ENCODE data around the gene AKAP5.

GRCh38 chr14:64467566-64467965, 2.3 kb downstream of the AKAP5 start:
- TF ChIP-seq CREB1 (IDR thresholded peaks at IDR 0.05; ENCODE audit: low read depth) (no peak), TEAD4 (IDR thresholded peaks at IDR 0.05) (no peak), TCF12 (IDR thresholded peaks at IDR 0.05; ENCODE audit: low read depth) (no peak), FOXM1 (IDR thresholded peaks at IDR 0.05; ENCODE audit: borderline replicate concordance, low read depth) (no peak), ZBTB7A (IDR thresholded peaks at IDR 0.05; ENCODE audit: low read depth) (no peak), TAF1 (IDR thresholded peaks at IDR 0.05; ENCODE audit: low read depth) (no peak)

All from Ishikawa (cell line).